Muscle of leg (tissue), 11 donors: ENCODE results near the gene TRAF7. TPM values are rescaled to one million over a fixed set of nuclear protein-coding genes. Genes with fewer than 3 reads are reported as not detected.
"Not testable (repeated sequence)": the region's sequence is repeated elsewhere in the genome, so short reads cannot be mapped to it uniquely, and the experiment has no call there.

Experiments used
- DNase-seq: peaks from one replicate; pipeline ENCODE4 v3.0.0; 2013
- H3K27ac ChIP-seq: one replicate; pipeline ENCODE4 v1.5.1; 2013; ENCODE audit warnings: mild to moderate bottlenecking, low read length, control low read depth
- H3K27me3 ChIP-seq: one replicate; pipeline ENCODE4 v1.6.1; 2013; ENCODE audit warnings: low read length; ENCODE audit not compliant: control insufficient read depth, insufficient read depth
- H3K36me3 ChIP-seq: one replicate; pipeline ENCODE4 v1.6.1; 2013; ENCODE audit warnings: low read length; ENCODE audit not compliant: control insufficient read depth, insufficient read depth
- H3K4me1 ChIP-seq: one replicate; pipeline ENCODE4 v1.6.1; 2013; ENCODE audit warnings: low read length; ENCODE audit not compliant: control insufficient read depth, insufficient read depth
- H3K4me3 ChIP-seq: one replicate; pipeline ENCODE4 v1.5.1; 2013; ENCODE audit warnings: low read length, control low read depth
- H3K9me3 ChIP-seq: replicated peaks from 2 replicates; pipeline ENCODE4 v1.6.1; 2013; ENCODE audit warnings: low read depth, low read length; ENCODE audit not compliant: control insufficient read depth
- WGBS: methylation state at CpG from one replicate; pipeline ENCODE4 v1.1.5; 2013; ENCODE audit warnings: missing lambda C conversion rate; ENCODE audit not compliant: insufficient coverage; 5-methylcytosine and 5-hydroxymethylcytosine counted together
- polyA plus RNA-seq, 8 donors: library from polyadenylated mRNA; unstranded; fragments of 120-200 nt; gene quantifications; one replicate each; pipeline versions ENCODE4 v1.2.1 to v1.2.3, GENCODE V29; 2013; ENCODE audit warnings: inconsistent platforms in 1 of 8, low replicate concordance in 1 of 8; ENCODE audit not compliant: insufficient read length in 8 of 8, insufficient read depth in 1 of 8
- total RNA-seq: library from RNA; stranded (reverse); fragments of 120-200 nt; gene quantifications from one replicate; pipeline ENCODE4 v1.2.4, GENCODE V29; 2013

The TRAF7 gene
- total and polyA plus RNA-seq, 9 donors: 29.0 to 52.6 (median 44.5) TPM

GRCh38 chr16:2121853-2122252, 33.7 kb upstream of the TRAF7 start:
- Histone ChIP-seq H3K27ac (peak overlapping the region; percentile 51), H3K36me3 (peaks cover 4% of the 10 kb centered on the region), H3K4me1 (peaks cover 54% of the 10 kb centered on the region), H3K27me3 (no peaks in the 10 kb centered on the region), H3K9me3 (no peaks in the 10 kb centered on the region), H3K4me3 (no peak overlapping the region)
- DNase-seq: peak; percentile 27
- WGBS: 55% methylated on average over 14 of the region's 19 CpGs

GRCh38 chr16:2122429-2122828, 33.2 kb upstream of the TRAF7 start:
- no peaks in the 10 kb centered on the region for H3K9me3 ChIP-seq
- H3K4me3 ChIP-seq: no peak overlapping the region
- H3K4me1 ChIP-seq: peaks cover 60% of the 10 kb centered on the region
- H3K27ac ChIP-seq: peak overlapping the region; percentile 60
- WGBS: 46% methylated on average over 12 of the region's 17 CpGs
- no peaks in the 10 kb centered on the region for H3K36me3 ChIP-seq
- no peak for DNase-seq
- H3K27me3 ChIP-seq: no peaks in the 10 kb centered on the region

- H3K27me3 ChIP-seq, H3K36me3 ChIP-seq, H3K4me3 ChIP-seq, H3K9me3 ChIP-seq: not testable (repeated sequence)
- DNase-seq: peak; percentile 60
- WGBS: 47% methylated on average over 4 of the region's 26 CpGs
- Histone ChIP-seq H3K27ac (peak overlapping the region; percentile 96), H3K4me1 (peaks cover 62% of the 10 kb centered on the region)
Observed at GRCh38 chr16:2122934-2123683, 32.5 kb upstream of the TRAF7 start.

GRCh38 chr16:2123706-2124376, 31.7 kb upstream of the TRAF7 start:
- not testable (repeated sequence) for H3K36me3 ChIP-seq, H3K27me3 ChIP-seq, H3K9me3 ChIP-seq, H3K4me3 ChIP-seq, DNase-seq
- Histone ChIP-seq H3K4me1 (peaks cover 69% of the 10 kb centered on the region), H3K27ac (peak overlapping the region; percentile 96)
- WGBS: 18% methylated on average over 4 of the region's 27 CpGs

DNA sequence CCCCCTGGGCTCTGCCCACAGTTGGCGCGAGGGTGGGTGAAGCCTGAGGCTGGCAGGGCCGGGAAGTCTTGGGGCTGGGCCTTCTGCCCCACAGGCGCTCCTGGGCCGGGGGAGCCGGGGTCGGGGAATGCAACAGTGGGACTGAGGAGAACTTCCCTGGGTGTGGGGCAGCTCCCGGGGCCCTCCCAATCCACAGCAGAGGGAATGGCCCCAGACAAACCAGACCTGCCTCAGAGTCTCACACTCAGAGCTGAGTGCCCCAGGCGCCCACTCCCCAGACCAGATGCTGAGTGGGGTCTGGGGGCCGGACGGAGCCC, 31.2 kb upstream of the TRAF7 start:
- 0% methylated on average over 4 of the region's 11 CpGs for whole genome bisulfite sequencing
- not testable (repeated sequence) for H3K27me3 ChIP-seq, DNase-seq, H3K36me3 ChIP-seq, H3K9me3 ChIP-seq
- Histone ChIP-seq H3K4me3 (peak overlapping the region; percentile 20), H3K4me1 (peaks cover 71% of the 10 kb centered on the region), H3K27ac (peak overlapping the region; percentile 96)

- WGBS: 2% methylated on average over 8 of the region's 37 CpGs
- peaks cover 75% of the 10 kb centered on the region for H3K4me1 ChIP-seq
- not testable (repeated sequence) for H3K9me3 ChIP-seq
Observed at GRCh38 chr16:2124694-2125444, 30.7 kb upstream of the TRAF7 start.

DNA sequence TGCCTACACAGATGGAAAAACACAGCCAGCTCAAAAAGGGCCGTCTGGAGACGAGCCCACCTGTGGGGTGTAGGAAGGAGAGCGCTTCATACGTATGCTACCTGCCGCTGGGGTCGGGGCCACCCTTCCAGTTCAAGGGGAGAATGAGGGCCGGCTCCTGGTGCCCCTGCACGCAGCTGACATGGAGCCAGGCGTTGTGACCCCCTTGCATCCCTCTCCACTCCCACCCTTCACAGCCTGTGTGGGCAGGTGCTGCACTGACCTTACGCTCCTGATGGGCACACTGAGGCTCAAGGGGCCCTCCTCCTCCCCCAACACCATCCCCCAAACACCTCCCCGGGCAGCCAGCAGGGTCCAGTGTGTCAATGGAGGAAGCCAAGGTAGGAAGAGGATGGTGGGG, 30.0 kb upstream of the TRAF7 start:
- H3K4me3 ChIP-seq: peak overlapping the region; percentile 18
- not testable (repeated sequence) for H3K9me3 ChIP-seq, H3K36me3 ChIP-seq, H3K27me3 ChIP-seq
- H3K27ac ChIP-seq: peak overlapping the region; percentile 96
- DNase-seq: peak; percentile 36
- no CpG with 5 or more reads among the region's 11 CpGs for WGBS
- H3K4me1 ChIP-seq: peaks cover 82% of the 10 kb centered on the region

More at GRCh38 chr16:2124694-2125444, 30.7 kb upstream of the TRAF7 start:
- H3K36me3 ChIP-seq, H3K27me3 ChIP-seq: not testable (repeated sequence)
- peak; percentile 94 for DNase-seq
- Histone ChIP-seq H3K27ac (peak overlapping the region; percentile 96), H3K4me3 (peak overlapping the region; percentile 20)

DNA sequence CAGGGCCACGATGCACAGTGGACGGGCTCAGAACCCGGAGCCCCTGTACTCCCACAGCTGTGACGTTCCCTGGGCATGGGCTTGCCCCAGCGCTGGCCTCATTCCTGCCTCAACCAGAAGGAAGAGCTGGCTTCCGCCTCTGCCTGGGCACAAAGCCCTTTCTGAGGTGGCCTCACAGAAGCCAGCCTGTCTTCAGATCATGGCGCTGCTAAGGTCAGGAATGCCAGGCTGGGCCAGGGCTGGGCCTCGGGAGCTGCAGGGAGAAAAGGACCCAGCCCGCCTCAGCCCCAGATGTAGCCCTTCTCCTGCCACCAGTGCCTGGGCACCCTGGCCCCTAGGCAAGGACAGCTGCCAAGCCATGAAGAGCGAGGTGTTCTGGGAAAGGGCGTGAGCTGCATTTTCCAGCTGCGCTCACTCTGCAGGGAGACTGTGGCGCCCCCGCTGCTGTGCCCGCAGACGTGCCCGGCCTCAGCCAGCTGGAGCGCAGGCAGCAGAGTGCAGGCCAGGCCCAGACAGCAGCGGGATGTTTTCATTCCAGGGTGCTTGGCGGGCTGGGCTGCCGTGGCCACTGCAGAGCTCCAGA, 29.3 kb upstream of the TRAF7 start:
- DNase-seq: peak; percentile 70
- 32% methylated on average over 13 of the region's 21 CpGs for WGBS
- peaks cover 82% of the 10 kb centered on the region for H3K4me1 ChIP-seq

DNA sequence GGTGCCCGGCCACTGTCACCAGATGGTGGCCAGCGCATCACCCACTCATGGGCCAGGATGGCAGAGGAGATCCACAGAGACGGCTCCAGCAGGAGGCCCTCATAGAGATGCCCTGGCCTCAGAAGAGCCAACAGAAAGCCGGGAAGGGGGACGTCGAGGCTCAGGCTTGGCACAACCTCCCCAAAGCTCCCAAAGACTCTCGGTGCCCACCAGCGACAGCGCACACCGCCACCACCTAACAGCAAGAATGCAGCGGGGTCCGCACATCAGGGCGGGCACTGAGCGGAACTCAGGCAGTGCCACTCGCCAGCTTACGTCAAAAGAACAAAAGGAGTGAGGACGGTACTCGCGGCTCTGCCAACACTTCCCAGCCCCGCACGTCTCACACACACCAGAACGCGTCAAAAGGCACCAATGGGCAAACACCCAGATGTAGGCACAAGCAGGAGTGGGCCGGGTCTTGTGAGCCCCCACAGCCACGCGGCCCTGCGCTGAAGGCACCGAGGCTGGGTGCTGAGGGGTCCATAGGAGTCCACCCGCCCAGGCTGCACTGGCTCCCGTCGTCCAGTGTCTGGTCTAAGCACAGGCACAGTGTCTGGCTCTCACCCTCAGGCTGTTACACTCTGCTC, 28.5 kb upstream of the TRAF7 start:
- peak; percentile 42 for DNase-seq
- H3K27me3 ChIP-seq, H3K4me3 ChIP-seq, H3K36me3 ChIP-seq, H3K9me3 ChIP-seq: not testable (repeated sequence)
- H3K27ac ChIP-seq: peak overlapping the region; percentile 96
- 67% methylated on average over 19 of the region's 31 CpGs for WGBS
- peaks cover 75% of the 10 kb centered on the region for H3K4me1 ChIP-seq

More for the DNA sequence above, 29.3 kb upstream of the TRAF7 start:
- H3K4me3 ChIP-seq, H3K36me3 ChIP-seq, H3K27me3 ChIP-seq, H3K9me3 ChIP-seq: not testable (repeated sequence)
- H3K27ac ChIP-seq: peak overlapping the region; percentile 96
